HUES6 (cell line): Measurements from ENCODE around the gene CRY1.

Source experiments
- H3K27ac ChIP-seq: 2 replicates; pipeline ENCODE4 v1.7.0; 2013; ENCODE audit warnings: low read depth, mild to moderate bottlenecking, low read length, inconsistent platforms
- H3K27me3 ChIP-seq: 2 replicates; pipeline ENCODE4 v1.6.1; 2013; ENCODE audit warnings: low read length; ENCODE audit not compliant: control insufficient read depth, insufficient read depth
- H3K36me3 ChIP-seq: 2 replicates; pipeline ENCODE4 v1.6.1; 2013; ENCODE audit warnings: low read length; ENCODE audit not compliant: control insufficient read depth, insufficient read depth
- H3K4me1 ChIP-seq: 2 replicates; pipeline ENCODE4 v1.6.1; 2013; ENCODE audit warnings: low read length; ENCODE audit not compliant: control insufficient read depth, insufficient read depth
- H3K4me3 ChIP-seq: 2 replicates; pipeline ENCODE4 v1.5.1; 2013; ENCODE audit warnings: low read depth, low read length
- H3K9ac ChIP-seq: one replicate; pipeline ENCODE4 v1.6.1; 2013; ENCODE audit warnings: mild to moderate bottlenecking, low read length
- H3K9me3 ChIP-seq: 2 replicates; pipeline ENCODE4 v1.6.1; 2013; ENCODE audit warnings: low read depth, low read length; ENCODE audit not compliant: control insufficient read depth, insufficient read depth

CRY1 gene

GRCh38 chr12:106980944-106981343 lies 112.4 kb downstream of the CRY1 start:
- H3K4me1 ChIP-seq, result peaks cover 2% of the 10 kb centered on the region; the same call in 1 of the 2 replicates
- peaks cover 19% of the 10 kb centered on the region for H3K36me3 ChIP-seq
- H3K9ac ChIP-seq, result no peak overlapping the region
- no peaks in the 10 kb centered on the region for H3K9me3 ChIP-seq
- no peak overlapping the region for H3K27ac ChIP-seq
- no peaks in the 10 kb centered on the region for H3K27me3 ChIP-seq
- H3K4me3 ChIP-seq, result no peak overlapping the region

GRCh38 chr12:106978035-106978800 lies 115.1 kb downstream of the CRY1 start:
- no peak overlapping the region for H3K4me3 ChIP-seq
- H3K4me1 ChIP-seq, result no peaks in the 10 kb centered on the region
- H3K27ac ChIP-seq, result no peak overlapping the region
- H3K9ac ChIP-seq, result no peak overlapping the region
- no peaks in the 10 kb centered on the region for H3K9me3 ChIP-seq
- H3K27me3 ChIP-seq, result no peaks in the 10 kb centered on the region
- peaks cover 7% of the 10 kb centered on the region for H3K36me3 ChIP-seq

GRCh38 chr12:106976668-106977067 lies 116.7 kb downstream of the CRY1 start:
- no peaks in the 10 kb centered on the region for H3K9me3 ChIP-seq
- H3K4me3 ChIP-seq, result no peak overlapping the region
- H3K27ac ChIP-seq, result no peak overlapping the region
- H3K9ac ChIP-seq, result no peak overlapping the region
- H3K4me1 ChIP-seq, result no peaks in the 10 kb centered on the region
- H3K36me3 ChIP-seq, result peaks cover 4% of the 10 kb centered on the region
- H3K27me3 ChIP-seq, result no peaks in the 10 kb centered on the region

- Histone ChIP-seq H3K9me3 (no peaks in the 10 kb centered on the region), H3K27me3 (no peaks in the 10 kb centered on the region), H3K4me1 (no peaks in the 10 kb centered on the region), H3K9ac (no peak overlapping the region), H3K4me3 (no peak overlapping the region), H3K36me3 (peaks cover 10% of the 10 kb centered on the region), H3K27ac (no peak overlapping the region)
These were observed 117.2 kb downstream of the CRY1 start for GRCh38 chr12:106975993-106976658.

GRCh38 chr12:106975098-106975497 lies 118.3 kb downstream of the CRY1 start:
- H3K9ac ChIP-seq, result no peak overlapping the region
- H3K27me3 ChIP-seq, result no peaks in the 10 kb centered on the region
- no peaks in the 10 kb centered on the region for H3K9me3 ChIP-seq
- H3K4me3 ChIP-seq, result no peak overlapping the region
- no peak overlapping the region for H3K27ac ChIP-seq
- H3K4me1 ChIP-seq, result no peaks in the 10 kb centered on the region
- H3K36me3 ChIP-seq, result peaks cover 16% of the 10 kb centered on the region

GRCh38 chr12:106974511-106974910 lies 118.8 kb downstream of the CRY1 start:
- Histone ChIP-seq H3K9ac (no peak overlapping the region), H3K4me3 (no peak overlapping the region), H3K9me3 (no peaks in the 10 kb centered on the region), H3K36me3 (peaks cover 16% of the 10 kb centered on the region), H3K27me3 (no peaks in the 10 kb centered on the region), H3K4me1 (no peaks in the 10 kb centered on the region), H3K27ac (no peak overlapping the region)

GRCh38 chr12:106973545-106973944 lies 119.8 kb downstream of the CRY1 start:
- Histone ChIP-seq H3K4me1 (no peaks in the 10 kb centered on the region), H3K9ac (no peak overlapping the region), H3K27me3 (no peaks in the 10 kb centered on the region), H3K27ac (no peak overlapping the region), H3K36me3 (peaks cover 22% of the 10 kb centered on the region), H3K4me3 (no peak overlapping the region), H3K9me3 (no peaks in the 10 kb centered on the region)

GRCh38 chr12:106971065-106971464 lies 122.3 kb downstream of the CRY1 start:
- no peaks in the 10 kb centered on the region for H3K27me3 ChIP-seq
- no peak overlapping the region for H3K4me3 ChIP-seq
- no peak overlapping the region for H3K27ac ChIP-seq
- peaks cover 33% of the 10 kb centered on the region for H3K36me3 ChIP-seq
- no peaks in the 10 kb centered on the region for H3K4me1 ChIP-seq
- no peak overlapping the region for H3K9ac ChIP-seq
- H3K9me3 ChIP-seq, result no peaks in the 10 kb centered on the region

- no peaks in the 10 kb centered on the region for H3K27me3 ChIP-seq
- no peaks in the 10 kb centered on the region for H3K4me1 ChIP-seq
- no peak overlapping the region for H3K27ac ChIP-seq
- H3K4me3 ChIP-seq, result no peak overlapping the region
- H3K9ac ChIP-seq, result no peak overlapping the region
- H3K36me3 ChIP-seq, result peaks cover 29% of the 10 kb centered on the region
- no peaks in the 10 kb centered on the region for H3K9me3 ChIP-seq
These were observed 128.8 kb downstream of the CRY1 start for GRCh38 chr12:106964526-106964925.

GRCh38 chr12:106962286-106962685 lies 131.1 kb downstream of the CRY1 start:
- H3K9me3 ChIP-seq, result no peaks in the 10 kb centered on the region
- H3K9ac ChIP-seq, result no peak overlapping the region
- H3K4me1 ChIP-seq, result peaks cover 4% of the 10 kb centered on the region; the same call in 1 of the 2 replicates
- no peaks in the 10 kb centered on the region for H3K27me3 ChIP-seq
- H3K4me3 ChIP-seq, result no peak overlapping the region
- H3K27ac ChIP-seq, result no peak overlapping the region
- peaks cover 14% of the 10 kb centered on the region for H3K36me3 ChIP-seq

- Histone ChIP-seq H3K9ac (no peak overlapping the region), H3K4me3 (no peak overlapping the region), H3K4me1 (peaks cover 4% of the 10 kb centered on the region; the same call in 1 of the 2 replicates), H3K27me3 (no peaks in the 10 kb centered on the region), H3K27ac (no peak overlapping the region), H3K36me3 (peaks cover 10% of the 10 kb centered on the region), H3K9me3 (no peaks in the 10 kb centered on the region)
These were observed 132.9 kb downstream of the CRY1 start for GRCh38 chr12:106960443-106960842.
